Fibroblast of lung (primary cell): Measurements from ENCODE around the gene U2AF2.

Source experiments
- EZH2 ChIP-seq: IDR thresholded peaks from 2 replicates; pipeline ENCODE4 v1.5.1; 2012; ENCODE audit warnings: low read length, control low read depth, mild to moderate bottlenecking; ENCODE audit errors: missing control alignments
- TF ChIP-seq, protein P1 (sequence below), 2 donors: IDR thresholded peaks in 1 of 2; conservative IDR thresholded peaks in 1 of 2; 1 replicate in 1 of 2; 2 replicates in 1 of 2; pipeline ENCODE4 v1.5.1; 2011 to 2012; ENCODE audit warnings: low read length in 2 of 2, control low read depth in 1 of 2, inconsistent platforms in 1 of 2, low read depth in 1 of 2, mild to moderate bottlenecking in 1 of 2

DNA sequence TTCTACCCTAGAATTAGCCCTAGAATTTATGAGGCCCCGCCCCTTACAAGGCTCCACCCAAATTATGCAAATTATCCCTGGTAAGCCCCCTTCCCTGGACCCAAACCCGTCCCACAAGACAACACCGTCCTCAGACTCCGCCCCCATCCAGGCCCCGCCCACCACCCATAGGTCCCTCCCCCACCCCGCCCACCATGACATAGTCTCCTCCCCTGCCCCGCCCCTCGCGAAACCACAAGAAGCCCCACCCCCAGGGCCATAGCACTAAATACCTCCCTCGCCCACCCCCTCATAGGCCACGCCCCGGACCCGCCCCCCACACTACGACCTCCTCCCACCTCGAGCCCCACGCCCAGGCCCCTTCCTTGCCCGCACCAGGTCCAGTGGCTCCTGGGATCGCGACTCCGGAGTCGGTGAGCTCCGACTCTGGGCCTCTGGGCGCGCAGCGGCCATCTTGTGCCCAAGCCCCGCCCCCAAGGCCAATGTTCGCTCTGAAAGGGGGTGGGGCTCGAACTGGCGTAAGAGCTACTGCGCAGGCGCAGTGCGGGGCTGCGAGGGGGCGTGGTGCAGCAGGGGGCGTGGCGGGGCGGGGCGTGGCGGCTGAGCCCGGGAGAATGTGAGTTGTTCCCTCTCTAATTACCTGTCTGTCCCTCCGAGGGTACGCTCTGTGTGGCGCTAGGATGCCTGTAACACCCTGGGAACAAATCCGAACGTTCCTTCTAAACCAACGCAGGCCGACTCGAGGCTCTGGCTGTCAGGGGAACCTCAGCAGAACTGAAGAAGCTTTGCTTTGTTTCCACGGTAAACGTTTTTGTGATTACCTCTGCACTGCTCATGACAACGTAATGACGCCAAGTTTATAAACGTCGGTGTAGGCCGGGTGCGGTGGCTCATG is 30.5 kb upstream of the U2AF2 start, which contains the start of gene ZNF784:
- TF ChIP-seq, protein P1, sequence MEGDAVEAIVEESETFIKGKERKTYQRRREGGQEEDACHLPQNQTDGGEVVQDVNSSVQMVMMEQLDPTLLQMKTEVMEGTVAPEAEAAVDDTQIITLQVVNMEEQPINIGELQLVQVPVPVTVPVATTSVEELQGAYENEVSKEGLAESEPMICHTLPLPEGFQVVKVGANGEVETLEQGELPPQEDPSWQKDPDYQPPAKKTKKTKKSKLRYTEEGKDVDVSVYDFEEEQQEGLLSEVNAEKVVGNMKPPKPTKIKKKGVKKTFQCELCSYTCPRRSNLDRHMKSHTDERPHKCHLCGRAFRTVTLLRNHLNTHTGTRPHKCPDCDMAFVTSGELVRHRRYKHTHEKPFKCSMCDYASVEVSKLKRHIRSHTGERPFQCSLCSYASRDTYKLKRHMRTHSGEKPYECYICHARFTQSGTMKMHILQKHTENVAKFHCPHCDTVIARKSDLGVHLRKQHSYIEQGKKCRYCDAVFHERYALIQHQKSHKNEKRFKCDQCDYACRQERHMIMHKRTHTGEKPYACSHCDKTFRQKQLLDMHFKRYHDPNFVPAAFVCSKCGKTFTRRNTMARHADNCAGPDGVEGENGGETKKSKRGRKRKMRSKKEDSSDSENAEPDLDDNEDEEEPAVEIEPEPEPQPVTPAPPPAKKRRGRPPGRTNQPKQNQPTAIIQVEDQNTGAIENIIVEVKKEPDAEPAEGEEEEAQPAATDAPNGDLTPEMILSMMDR (conservative IDR thresholded peaks at IDR 0.05 in 1 of 2, IDR thresholded peaks at IDR 0.05 in 1 of 2; ENCODE audit: low read depth in 1 of 2, low read length in 2 of 2) = no peak
- no peak for TF ChIP-seq EZH2
